Osteoblast (primary cell): ENCODE measurements around the gene TMEM60. TPM values are rescaled to one million over a fixed set of nuclear protein-coding genes. Genes with fewer than 3 reads are reported as not detected.

Source experiments
- DNase-seq: peaks from one replicate; pipeline ENCODE4 v3.0.0; 2011; ENCODE audit warnings: low spot score, mixed read lengths; ENCODE audit not compliant: insufficient read length; ENCODE audit errors: missing footprints
- H2AFZ ChIP-seq: 2 replicates; pipeline ENCODE4 v1.6.0; 2011; ENCODE audit warnings: mild to moderate bottlenecking, low read length
- H3K27ac ChIP-seq: 2 replicates; pipeline ENCODE4 v1.5.1; 2011; ENCODE audit warnings: mild to moderate bottlenecking, low read depth, low read length, moderate library complexity
- H3K27me3 ChIP-seq: 2 replicates; pipeline ENCODE4 v1.6.0; 2012; ENCODE audit warnings: mild to moderate bottlenecking, control low read depth, inconsistent platforms, low read length, moderate library complexity; ENCODE audit not compliant: insufficient read depth
- H3K36me3 ChIP-seq: 2 replicates; pipeline ENCODE4 v1.5.1; 2011; ENCODE audit warnings: mild to moderate bottlenecking, low read length, control low read depth, moderate library complexity; ENCODE audit not compliant: insufficient read depth
- H3K4me1 ChIP-seq: 2 replicates; pipeline ENCODE4 v1.5.1; 2011; ENCODE audit warnings: mild to moderate bottlenecking, low read length, control low read depth, moderate library complexity; ENCODE audit not compliant: insufficient read depth
- H3K4me2 ChIP-seq: 2 replicates; pipeline ENCODE4 v1.6.0; 2011; ENCODE audit warnings: mild to moderate bottlenecking, low read length; ENCODE audit not compliant: insufficient read depth
- H3K4me3 ChIP-seq: fragments of 200-600 bp; sonication (generic); 3 replicates; pipeline ENCODE4 v1.5.1; 2012; ENCODE audit warnings: mild to moderate bottlenecking, low read length, inconsistent platforms; ENCODE audit not compliant: insufficient read depth
- H3K79me2 ChIP-seq: 2 replicates; pipeline ENCODE4 v1.6.0; 2012; ENCODE audit warnings: mild to moderate bottlenecking, low read length, control low read depth, inconsistent platforms; ENCODE audit not compliant: insufficient read depth
- H3K9me3 ChIP-seq: 2 replicates; pipeline ENCODE4 v1.5.1; 2011; ENCODE audit warnings: low read depth, low read length, control low read depth
- H4K20me1 ChIP-seq: 2 replicates; pipeline ENCODE4 v1.6.0; 2012; ENCODE audit warnings: mild to moderate bottlenecking, low read length, control low read depth; ENCODE audit not compliant: insufficient read depth
- total RNA-seq: library from RNA; depleted of rRNA; stranded (reverse); fragments of >200 nt; gene quantifications from 2 replicates; pipeline ENCODE4 v1.2.3, GENCODE V29; 2012
- TF ChIP-seq, protein P1 (sequence below): IDR thresholded peaks from 2 replicates; pipeline ENCODE4 v1.5.1; 2011; ENCODE audit warnings: mild to moderate bottlenecking, low read depth, low read length, moderate library complexity; ENCODE audit errors: extremely low read depth

Gene TMEM60
- total RNA-seq, 1 donor = 20.3 TPM

GRCh38 chr7:77827999-77828398, 29.8 kb upstream of the TMEM60 start:
- Histone ChIP-seq H3K9me3 (no peaks in the 10 kb centered on the region), H3K4me2 (no peak overlapping the region), H3K4me3 (no peak overlapping the region), H4K20me1 (peaks cover 10% of the 10 kb centered on the region), H3K27me3 (no peaks in the 10 kb centered on the region), H3K27ac (no peak overlapping the region), H3K36me3 (no peaks in the 10 kb centered on the region), H3K79me2 (peaks cover 20% of the 10 kb centered on the region), H2AFZ (no peak overlapping the region), H3K4me1 (peaks cover under 1% of the 10 kb centered on the region)
- TF ChIP-seq, protein P1, sequence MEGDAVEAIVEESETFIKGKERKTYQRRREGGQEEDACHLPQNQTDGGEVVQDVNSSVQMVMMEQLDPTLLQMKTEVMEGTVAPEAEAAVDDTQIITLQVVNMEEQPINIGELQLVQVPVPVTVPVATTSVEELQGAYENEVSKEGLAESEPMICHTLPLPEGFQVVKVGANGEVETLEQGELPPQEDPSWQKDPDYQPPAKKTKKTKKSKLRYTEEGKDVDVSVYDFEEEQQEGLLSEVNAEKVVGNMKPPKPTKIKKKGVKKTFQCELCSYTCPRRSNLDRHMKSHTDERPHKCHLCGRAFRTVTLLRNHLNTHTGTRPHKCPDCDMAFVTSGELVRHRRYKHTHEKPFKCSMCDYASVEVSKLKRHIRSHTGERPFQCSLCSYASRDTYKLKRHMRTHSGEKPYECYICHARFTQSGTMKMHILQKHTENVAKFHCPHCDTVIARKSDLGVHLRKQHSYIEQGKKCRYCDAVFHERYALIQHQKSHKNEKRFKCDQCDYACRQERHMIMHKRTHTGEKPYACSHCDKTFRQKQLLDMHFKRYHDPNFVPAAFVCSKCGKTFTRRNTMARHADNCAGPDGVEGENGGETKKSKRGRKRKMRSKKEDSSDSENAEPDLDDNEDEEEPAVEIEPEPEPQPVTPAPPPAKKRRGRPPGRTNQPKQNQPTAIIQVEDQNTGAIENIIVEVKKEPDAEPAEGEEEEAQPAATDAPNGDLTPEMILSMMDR = no peak
- DNase-seq = no peak

GRCh38 chr7:77826300-77826699, 28.1 kb upstream of the TMEM60 start:
- H3K4me3 ChIP-seq = no peak overlapping the region
- H2AFZ ChIP-seq = no peak overlapping the region
- H3K9me3 ChIP-seq = peaks cover 7% of the 10 kb centered on the region
- H4K20me1 ChIP-seq = peaks cover 21% of the 10 kb centered on the region
- TF ChIP-seq, protein P1 = no peak
- H3K79me2 ChIP-seq = peaks cover 31% of the 10 kb centered on the region
- no peak overlapping the region for H3K4me2 ChIP-seq
- no peak overlapping the region for H3K27ac ChIP-seq
- no peaks in the 10 kb centered on the region for H3K4me1 ChIP-seq
- H3K27me3 ChIP-seq = no peaks in the 10 kb centered on the region
- no peaks in the 10 kb centered on the region for H3K36me3 ChIP-seq
- DNase-seq = no peak

DNA sequence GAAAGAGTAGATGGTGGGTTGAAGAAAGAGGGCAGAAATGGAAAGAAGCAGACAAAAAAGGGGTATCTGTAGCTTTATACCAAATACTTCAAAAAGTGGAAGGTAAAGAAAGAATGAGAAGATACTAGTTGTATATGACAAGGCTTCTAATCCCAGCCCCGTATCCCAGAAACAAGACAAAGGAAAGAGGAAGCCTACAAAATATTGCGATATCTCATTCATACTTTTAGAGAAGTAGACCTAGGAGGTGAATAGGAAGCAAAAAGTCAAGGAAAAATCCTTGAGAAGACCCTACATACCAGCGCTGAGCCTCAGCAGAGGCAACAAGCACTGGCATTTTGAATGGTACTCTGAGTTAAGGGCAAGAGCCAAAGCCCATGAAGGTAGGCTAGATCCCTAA, 26.9 kb upstream of the TMEM60 start:
- peaks cover 26% of the 10 kb centered on the region for H4K20me1 ChIP-seq
- no peak overlapping the region for H3K27ac ChIP-seq
- H3K79me2 ChIP-seq = peaks cover 43% of the 10 kb centered on the region
- H3K4me1 ChIP-seq = no peaks in the 10 kb centered on the region
- H3K4me3 ChIP-seq = no peak overlapping the region
- TF ChIP-seq, protein P1 = no peak
- no peak overlapping the region for H3K4me2 ChIP-seq
- H3K9me3 ChIP-seq = peaks cover 14% of the 10 kb centered on the region
- H2AFZ ChIP-seq = no peak overlapping the region
- no peaks in the 10 kb centered on the region for H3K27me3 ChIP-seq
- no peak for DNase-seq
- peaks cover 5% of the 10 kb centered on the region for H3K36me3 ChIP-seq

DNA sequence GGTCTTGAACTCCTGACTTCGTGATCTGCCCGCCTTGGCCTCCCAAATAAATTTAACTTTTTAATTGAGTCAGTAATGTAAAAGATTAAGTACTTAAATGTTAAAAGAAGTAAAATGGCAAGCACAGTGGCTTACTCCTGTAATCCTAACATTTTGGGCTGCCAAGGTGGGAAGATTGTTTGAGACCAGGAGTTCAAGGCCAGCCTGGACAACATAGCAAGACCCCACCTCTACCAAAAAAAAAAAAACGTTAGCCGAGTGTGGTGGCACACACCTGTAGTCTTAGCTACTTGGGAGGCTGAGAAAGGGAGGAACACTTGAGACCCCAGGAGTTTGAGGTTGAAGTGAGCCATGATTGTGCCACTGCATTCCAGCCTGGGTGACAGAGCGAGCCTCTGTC, 26.4 kb upstream of the TMEM60 start:
- no peak overlapping the region for H3K4me2 ChIP-seq
- H3K36me3 ChIP-seq = peaks cover 6% of the 10 kb centered on the region
- no peaks in the 10 kb centered on the region for H3K4me1 ChIP-seq
- H2AFZ ChIP-seq = no peak overlapping the region
- no peaks in the 10 kb centered on the region for H3K27me3 ChIP-seq
- TF ChIP-seq, protein P1 = no peak
- H3K79me2 ChIP-seq = peaks cover 44% of the 10 kb centered on the region
- H3K27ac ChIP-seq = no peak overlapping the region
- no peak for DNase-seq
- peaks cover 16% of the 10 kb centered on the region for H3K9me3 ChIP-seq
- peaks cover 26% of the 10 kb centered on the region for H4K20me1 ChIP-seq
- no peak overlapping the region for H3K4me3 ChIP-seq
